Neuronal stem cell (in vitro differentiated cells): ENCODE results near the gene SLC22A16.

ENCODE experiments used
- DNase-seq: peaks from one replicate; pipeline ENCODE4 v3.0.0-alpha.2; 2013; ENCODE audit warnings: low spot score
- H2AFZ ChIP-seq: one replicate; pipeline ENCODE4 v1.6.1; 2013; ENCODE audit warnings: mild to moderate bottlenecking, low read length, inconsistent platforms
- H2AK5ac ChIP-seq: 2 replicates; pipeline ENCODE4 v1.6.1; 2013; ENCODE audit warnings: low read depth, mild to moderate bottlenecking, inconsistent platforms, low read length, moderate library complexity, mixed read lengths
- H2BK120ac ChIP-seq: 2 replicates; pipeline ENCODE4 v1.6.1; 2013; ENCODE audit warnings: low read depth, mild to moderate bottlenecking, inconsistent platforms, low read length, moderate library complexity, mixed read lengths
- H2BK12ac ChIP-seq: one replicate; pipeline ENCODE4 v1.6.1; 2013; ENCODE audit warnings: low read length, inconsistent platforms
- H2BK15ac ChIP-seq: 2 replicates; pipeline ENCODE4 v1.6.1; 2013; ENCODE audit warnings: mild to moderate bottlenecking, low read length, inconsistent platforms, mixed read lengths
- H2BK5ac ChIP-seq: one replicate; pipeline ENCODE4 v1.6.1; 2013; ENCODE audit warnings: inconsistent platforms, mild to moderate bottlenecking, low read length, moderate library complexity
- H3K14ac ChIP-seq: one replicate; pipeline ENCODE4 v1.6.1; 2013; ENCODE audit warnings: low read length, inconsistent platforms
- H3K18ac ChIP-seq: 2 replicates; pipeline ENCODE4 v1.6.1; 2013; ENCODE audit warnings: low read length, inconsistent platforms
- H3K23ac ChIP-seq: 2 replicates; pipeline ENCODE4 v1.6.1; 2013; ENCODE audit warnings: low read depth, mild to moderate bottlenecking, mixed read lengths, low read length, inconsistent platforms; ENCODE audit not compliant: poor library complexity
- H3K27ac ChIP-seq: replicated peaks from 3 replicates; pipeline ENCODE4 v1.5.1; 2013; ENCODE audit warnings: low read length, inconsistent platforms
- H3K27me3 ChIP-seq, 3 experiments: 2 replicates each; pipeline ENCODE4 v1.6.1; 2013; ENCODE audit warnings: low read length in 3 of 3, mild to moderate bottlenecking in 2 of 3, inconsistent platforms in 1 of 3, low read depth in 1 of 3, mixed read lengths in 1 of 3, moderate library complexity in 1 of 3; ENCODE audit not compliant: control insufficient read depth in 3 of 3, insufficient read depth in 3 of 3
- H3K36me3 ChIP-seq, 2 donors: replicated peaks in 1 of 2; 2 replicates each; pipeline ENCODE4 v1.6.1; 2013; ENCODE audit warnings: low read length in 2 of 2; ENCODE audit not compliant: control insufficient read depth in 2 of 2, insufficient read depth in 2 of 2
- H3K4ac ChIP-seq: 2 replicates; pipeline ENCODE4 v1.6.1; 2013; ENCODE audit warnings: inconsistent platforms, mild to moderate bottlenecking, low read length, moderate library complexity
- H3K4me1 ChIP-seq, 2 donors: 1 replicate in 1 of 2; 2 replicates in 1 of 2; pipeline ENCODE4 v1.6.1; 2013; ENCODE audit warnings: low read length in 2 of 2, low read depth in 1 of 2; ENCODE audit not compliant: control insufficient read depth in 2 of 2, insufficient read depth in 1 of 2
- H3K4me2 ChIP-seq: one replicate; pipeline ENCODE4 v1.6.1; 2013; ENCODE audit warnings: mild to moderate bottlenecking, low read length, inconsistent platforms; ENCODE audit not compliant: insufficient read depth, poor library complexity, severe bottlenecking
- H3K4me3 ChIP-seq, 2 donors: 2 replicates each; pipeline ENCODE4 v1.5.1; 2013; ENCODE audit warnings: low read length in 2 of 2, mild to moderate bottlenecking in 2 of 2, inconsistent platforms in 1 of 2, moderate library complexity in 1 of 2
- H3K79me1 ChIP-seq: one replicate; pipeline ENCODE4 v1.6.1; 2013; ENCODE audit warnings: low read depth, mild to moderate bottlenecking, inconsistent platforms, low read length, moderate library complexity
- H3K9ac ChIP-seq: one replicate; pipeline ENCODE4 v1.6.1; 2013; ENCODE audit warnings: mild to moderate bottlenecking, low read depth, low read length, inconsistent platforms; ENCODE audit not compliant: poor library complexity
- H3K9me3 ChIP-seq, 2 donors: replicated peaks in 1 of 2; 2 replicates each; pipeline versions ENCODE3 to v1.6.1; 2013; ENCODE audit warnings: low read length in 2 of 2, mild to moderate bottlenecking in 2 of 2, inconsistent platforms in 1 of 2, low read depth in 1 of 2, mixed read lengths in 1 of 2, moderate library complexity in 1 of 2; ENCODE audit not compliant: control insufficient read depth in 2 of 2, insufficient read depth in 1 of 2
- H4K8ac ChIP-seq: one replicate; pipeline ENCODE4 v1.6.1; 2013; ENCODE audit warnings: low read depth, mild to moderate bottlenecking, inconsistent platforms, low read length, moderate library complexity
- H4K91ac ChIP-seq: one replicate; pipeline ENCODE4 v1.6.1; 2013; ENCODE audit warnings: low read length, low read depth, mild to moderate bottlenecking, inconsistent platforms; ENCODE audit not compliant: poor library complexity
- WGBS, 2 donors: extraction: QIAGEN DNeasy Blood & Tissue Kit; methylation state at CpG; one replicate each; pipeline ENCODE4 v1.1.7; 2013; ENCODE audit warnings: missing lambda C conversion rate in 2 of 2, mixed read lengths in 1 of 2; ENCODE audit not compliant: insufficient read length in 2 of 2, insufficient replicate concordance in 1 of 2; ENCODE audit errors: extremely low coverage in 2 of 2; 5-methylcytosine and 5-hydroxymethylcytosine counted together

Gene SLC22A16

DNA sequence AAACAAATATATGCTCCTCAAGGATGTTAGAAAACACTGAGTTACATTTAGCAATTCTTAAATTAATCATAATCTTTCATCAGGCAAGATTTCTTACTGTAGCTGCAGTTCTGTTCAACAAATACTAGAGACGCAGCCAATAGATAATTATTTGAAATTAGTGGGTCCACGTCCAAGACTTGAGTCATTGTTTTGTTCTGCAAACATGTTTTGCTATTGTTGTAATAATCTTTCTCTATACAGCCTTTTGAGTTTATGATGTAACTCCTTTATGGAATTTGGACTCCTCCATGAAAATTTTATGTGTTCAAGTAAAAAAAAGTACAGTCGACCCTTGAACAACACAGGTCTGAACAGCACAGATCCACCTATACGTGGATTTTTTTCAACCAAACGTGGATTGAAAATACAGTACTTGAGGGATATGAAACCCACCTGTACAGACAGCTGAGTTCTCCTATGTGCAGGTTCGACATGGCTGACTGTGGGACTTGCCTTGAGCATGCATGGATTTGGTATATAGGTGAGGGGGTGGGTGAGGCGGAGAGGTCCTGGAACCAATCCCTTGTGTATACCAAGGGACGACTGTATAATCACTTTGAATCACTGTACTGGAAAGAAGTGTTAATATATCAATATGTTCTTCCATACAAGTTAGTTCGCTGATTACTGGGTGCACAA is 41.3 kb upstream of the SLC22A16 start:
- Histone ChIP-seq H3K36me3 (no peaks in the 10 kb centered on the region), H2AFZ (no peak overlapping the region), H2BK120ac (no peak overlapping the region), H4K8ac (no peak overlapping the region), H3K27ac (no peak overlapping the region), H3K23ac (no peak overlapping the region), H4K91ac (no peak overlapping the region), H3K9me3 (no peaks in the 10 kb centered on the region), H3K18ac (no peak overlapping the region), H3K4ac (no peak overlapping the region), H3K4me1 (peaks cover 6% of the 10 kb centered on the region in 2 donors), H3K9ac (no peak overlapping the region), H3K27me3 (no peaks in the 10 kb centered on the region), H3K4me2 (no peak overlapping the region), H3K14ac (no peak overlapping the region), H2AK5ac (no peak overlapping the region), H2BK12ac (no peak overlapping the region), H2BK5ac (no peak overlapping the region), H3K4me3 (no peak overlapping the region), H2BK15ac (no peak overlapping the region), H3K79me1 (no peaks in the 10 kb centered on the region)
- WGBS, 2 donors: no CpG with 5 or more reads among the region's 9 CpGs
- DNase-seq: no peak

DNA sequence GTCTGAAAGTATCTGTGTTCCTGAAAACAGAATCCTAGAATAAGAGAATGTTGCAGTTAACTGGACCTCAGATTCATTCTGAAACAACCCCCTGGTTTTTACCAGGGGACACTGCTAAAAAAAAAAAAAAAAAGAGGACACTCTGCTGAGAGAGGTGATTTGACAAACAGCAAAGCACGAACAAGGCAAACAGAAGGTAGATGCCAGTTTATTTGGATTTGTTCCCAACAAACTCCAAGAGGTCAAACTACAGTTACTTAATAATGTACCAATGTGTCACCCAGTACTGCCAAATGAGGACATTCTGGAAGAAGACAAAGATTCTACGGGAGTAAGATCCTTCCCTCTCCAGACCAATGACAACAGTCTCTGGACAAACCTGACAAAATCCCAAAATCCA is 40.6 kb upstream of the SLC22A16 start:
- DNase-seq: no peak
- Histone ChIP-seq H3K27me3 (no peaks in the 10 kb centered on the region), H3K4me1 (peaks cover 6% of the 10 kb centered on the region in 2 donors), H2BK15ac (no peak overlapping the region), H3K4me3 (no peak overlapping the region), H3K14ac (no peak overlapping the region), H2BK5ac (no peak overlapping the region), H3K4ac (no peak overlapping the region), H3K23ac (no peak overlapping the region), H2AK5ac (no peak overlapping the region), H3K79me1 (no peaks in the 10 kb centered on the region), H4K91ac (no peak overlapping the region), H3K36me3 (no peaks in the 10 kb centered on the region), H2AFZ (no peak overlapping the region), H3K9ac (no peak overlapping the region), H3K4me2 (no peak overlapping the region), H4K8ac (no peak overlapping the region), H3K18ac (no peak overlapping the region), H3K9me3 (no peaks in the 10 kb centered on the region), H3K27ac (no peak overlapping the region), H2BK120ac (no peak overlapping the region), H2BK12ac (no peak overlapping the region)
- WGBS, 2 donors: no CpG with 5 or more reads among the region's 2 CpGs

- no peak overlapping the region for H2AFZ ChIP-seq
- no peak overlapping the region for H4K91ac ChIP-seq
- no peak overlapping the region for H2AK5ac ChIP-seq
- H3K79me1 ChIP-seq: no peaks in the 10 kb centered on the region
- no peak overlapping the region for H3K9ac ChIP-seq
- H3K36me3 ChIP-seq: no peaks in the 10 kb centered on the region
- no CpG with 5 or more reads among the region's 4 CpGs for WGBS, 2 donors
- no peak overlapping the region for H3K18ac ChIP-seq
- H3K23ac ChIP-seq: no peak overlapping the region
- H3K4me3 ChIP-seq: no peak overlapping the region
- no peak overlapping the region for H3K4me2 ChIP-seq
- H3K27ac ChIP-seq: no peak overlapping the region
- no peak overlapping the region for H2BK5ac ChIP-seq
- no peak overlapping the region for H2BK120ac ChIP-seq
- H3K14ac ChIP-seq: no peak overlapping the region
- no peaks in the 10 kb centered on the region for H3K4me1 ChIP-seq
- H3K4ac ChIP-seq: no peak overlapping the region
- no peak overlapping the region for H2BK15ac ChIP-seq
- H4K8ac ChIP-seq: no peak overlapping the region
- DNase-seq: no peak
- H3K9me3 ChIP-seq: no peaks in the 10 kb centered on the region
- H2BK12ac ChIP-seq: no peak overlapping the region
- H3K27me3 ChIP-seq: no peaks in the 10 kb centered on the region
These were observed 38.4 kb upstream of the SLC22A16 start for GRCh38 chr6:110514818-110515217.

DNA sequence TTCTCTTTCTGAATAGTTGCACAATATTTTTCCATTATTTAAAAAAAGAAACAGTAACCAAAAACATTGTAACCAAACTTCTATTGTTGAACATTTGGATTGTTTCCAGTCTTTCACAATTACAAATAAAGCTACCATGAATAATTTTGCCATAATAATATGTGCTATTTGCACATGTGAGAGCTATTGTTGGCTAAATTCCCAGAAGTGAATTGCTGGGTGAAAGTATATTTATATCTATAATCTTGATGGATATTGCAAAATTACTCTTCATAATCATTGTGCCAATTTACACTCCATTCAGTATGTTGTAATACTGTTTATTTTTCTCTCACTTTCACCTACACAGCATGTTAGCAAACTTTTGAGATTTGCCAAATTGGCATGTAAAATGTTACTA is 36.6 kb upstream of the SLC22A16 start:
- Histone ChIP-seq H3K18ac (no peak overlapping the region), H4K91ac (no peak overlapping the region), H4K8ac (no peak overlapping the region), H3K4me2 (no peak overlapping the region), H2BK15ac (no peak overlapping the region), H2BK120ac (no peak overlapping the region), H3K14ac (no peak overlapping the region), H3K27me3 (no peaks in the 10 kb centered on the region), H3K4me3 (no peak overlapping the region), H2BK5ac (no peak overlapping the region), H2BK12ac (no peak overlapping the region), H3K27ac (no peak overlapping the region), H3K79me1 (no peaks in the 10 kb centered on the region), H3K4ac (no peak overlapping the region), H3K4me1 (no peaks in the 10 kb centered on the region), H3K23ac (no peak overlapping the region), H2AK5ac (no peak overlapping the region), H2AFZ (no peak overlapping the region), H3K9me3 (peaks cover 2 to 4% of the 10 kb centered on the region in 2 donors), H3K9ac (no peak overlapping the region), H3K36me3 (no peaks in the 10 kb centered on the region)
- DNase-seq: no peak
